Right atrium auricular region (tissue), 2 donors: Measurements from ENCODE around the gene CACNA2D4. TPM values are rescaled to one million over a fixed set of nuclear protein-coding genes. Genes with fewer than 3 reads are reported as not detected.

Experiments
- DNase-seq: peaks from one replicate; pipeline ENCODE4 v3.0.0-alpha.2; 2019; ENCODE audit warnings: low spot score
- H3K27ac ChIP-seq, 2 donors: fragments of 200-600 bp; sonication (generic); 1 replicate in 1 of 2; 2 replicates in 1 of 2; pipeline ENCODE4 v1.5.1; 2016 to 2019
- H3K27me3 ChIP-seq, 2 donors: fragments of 200-600 bp; sonication (generic); one replicate each; pipeline versions ENCODE4 v1.5.1 to v1.6.0; 2017 to 2019
- H3K36me3 ChIP-seq: fragments of 200-600 bp; sonication (generic); one replicate; pipeline ENCODE4 v1.5.1; 2016
- H3K4me1 ChIP-seq, 2 donors: fragments of 200-600 bp; sonication (generic); one replicate each; pipeline versions ENCODE4 v1.5.1 to v1.6.0; 2017 to 2019
- H3K4me3 ChIP-seq, 2 donors: fragments of 200-600 bp; sonication (generic); 1 replicate in 1 of 2; 2 replicates in 1 of 2; pipeline ENCODE4 v1.5.1; 2017 to 2019; ENCODE audit warnings: mild to moderate bottlenecking in 1 of 2, moderate library complexity in 1 of 2
- H3K9me3 ChIP-seq, 2 donors: fragments of 200-600 bp; sonication (generic); one replicate each; pipeline ENCODE4 v1.5.1; 2019
- CTCF ChIP-seq, 2 donors: fragments of 200-600 bp; sonication (generic); IDR thresholded peaks; one replicate each; pipeline ENCODE4 v1.5.1; 2019; ENCODE audit warnings: antibody characterized with exemption in 2 of 2
- total RNA-seq, 2 donors: library from RNA; depleted of rRNA; stranded (reverse); fragments of >200 nt; gene quantifications; one replicate each; pipeline ENCODE4 v1.1.0, GENCODE V29; 2016

Gene CACNA2D4
- total RNA-seq, 2 donors from 2014 or later = 1.6 to 4.1 TPM

- TF ChIP-seq CTCF (IDR thresholded peaks at IDR 0.05) = no peak
Observed at GRCh38 chr12:1880876-1881275, 37.6 kb downstream of the CACNA2D4 start.

DNA sequence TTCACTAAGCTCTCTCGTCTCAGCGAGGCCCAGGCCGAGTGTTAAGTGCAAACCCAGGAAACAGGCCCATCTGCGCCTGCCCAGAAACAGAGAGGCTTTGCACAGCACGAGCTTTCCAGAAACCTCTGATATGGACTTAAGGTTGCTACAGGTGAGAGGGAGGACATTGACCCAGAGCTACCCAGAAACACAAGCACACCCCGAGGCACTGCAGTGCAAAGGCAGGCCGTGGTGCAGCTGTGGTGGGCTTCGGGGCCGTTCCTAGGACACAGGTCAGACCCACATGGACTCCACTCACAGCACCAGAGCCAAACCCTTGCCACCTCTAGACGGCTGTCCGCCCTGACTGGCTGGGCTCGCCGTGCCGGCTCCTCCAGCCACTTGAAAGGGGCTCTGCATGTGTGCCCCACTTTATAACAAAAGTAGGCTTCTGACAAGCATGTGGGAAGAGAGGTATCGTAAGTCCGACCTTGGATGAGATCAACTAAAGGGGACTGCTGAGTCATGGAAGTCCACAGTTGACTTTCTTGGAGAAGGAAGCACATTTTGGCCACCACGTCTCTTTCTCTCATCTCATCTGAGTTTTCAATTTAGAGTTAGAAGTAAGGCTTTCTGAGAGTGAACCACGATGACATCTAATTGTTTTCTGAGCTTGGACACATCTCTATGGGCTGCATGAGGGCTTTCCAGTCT is 38.2 kb downstream of the CACNA2D4 start:
- Histone ChIP-seq H3K4me3 (no peak overlapping the region), H3K27me3 (no peaks in the 10 kb centered on the region), H3K9me3 (no peaks in the 10 kb centered on the region), H3K36me3 (no peaks in the 10 kb centered on the region), H3K4me1 (no peaks in the 10 kb centered on the region), H3K27ac (no peak overlapping the region)
- no peak for TF ChIP-seq CTCF (IDR thresholded peaks at IDR 0.05)
- peak; percentile 30 for DNase-seq

More at GRCh38 chr12:1880876-1881275, 37.6 kb downstream of the CACNA2D4 start:
- no peaks in the 10 kb centered on the region for H3K27me3 ChIP-seq
- H3K4me1 ChIP-seq = no peaks in the 10 kb centered on the region
- H3K9me3 ChIP-seq = no peaks in the 10 kb centered on the region
- no peaks in the 10 kb centered on the region for H3K36me3 ChIP-seq
- peak; percentile 50 for DNase-seq
- no peak overlapping the region for H3K27ac ChIP-seq
- H3K4me3 ChIP-seq = no peak overlapping the region

DNA sequence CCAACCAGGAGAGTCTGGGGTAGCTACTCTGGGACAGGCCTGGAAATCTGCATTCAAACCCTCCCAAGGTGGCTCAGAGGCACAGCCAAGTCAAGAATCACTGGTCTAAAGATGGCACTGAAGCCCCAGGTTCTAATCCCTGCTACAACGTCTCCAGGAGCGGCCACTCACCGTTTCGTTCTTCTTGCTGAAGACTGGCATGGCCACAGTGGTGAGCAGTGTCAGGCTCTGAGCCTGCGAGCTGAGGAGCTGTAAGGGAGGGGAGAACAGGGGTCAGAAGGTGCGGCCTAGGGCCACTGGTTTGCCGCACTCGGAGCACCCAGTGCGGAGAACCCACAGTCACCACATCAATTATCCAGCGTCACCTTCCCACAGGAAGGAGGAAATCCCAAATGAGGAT is 38.8 kb downstream of the CACNA2D4 start:
- Histone ChIP-seq H3K27ac (no peak overlapping the region), H3K36me3 (no peaks in the 10 kb centered on the region), H3K27me3 (no peaks in the 10 kb centered on the region)

DNA sequence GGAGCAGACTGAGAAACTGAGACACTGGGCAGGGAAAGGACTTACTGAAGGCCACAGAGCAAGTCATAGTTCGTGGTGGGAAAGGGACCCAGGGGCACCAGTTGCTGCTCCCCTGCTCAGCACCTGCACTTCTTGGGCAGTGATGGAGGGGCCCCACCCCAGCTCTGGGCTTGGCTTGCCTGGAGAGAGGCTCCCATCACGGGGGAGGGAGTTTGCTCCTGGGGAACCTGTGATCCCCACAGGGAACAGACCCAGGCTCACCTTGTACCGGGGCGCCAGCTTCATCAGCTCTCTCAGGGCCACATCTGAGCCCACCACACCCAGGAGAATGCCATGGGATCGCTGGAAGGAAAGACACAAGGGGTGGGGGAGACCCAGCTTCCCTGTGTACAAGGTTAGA is 39.8 kb downstream of the CACNA2D4 start:
- Histone ChIP-seq H3K9me3 (no peaks in the 10 kb centered on the region), H3K4me3 (no peak overlapping the region), H3K27me3 (no peaks in the 10 kb centered on the region), H3K4me1 (no peaks in the 10 kb centered on the region), H3K36me3 (no peaks in the 10 kb centered on the region), H3K27ac (no peak overlapping the region)
- DNase-seq = peak; percentile 28
- no peak for TF ChIP-seq CTCF (IDR thresholded peaks at IDR 0.05)

More for the DNA sequence above, 38.8 kb downstream of the CACNA2D4 start:
- Histone ChIP-seq H3K9me3 (no peaks in the 10 kb centered on the region), H3K4me3 (no peak overlapping the region), H3K4me1 (no peaks in the 10 kb centered on the region)
- no peak for TF ChIP-seq CTCF (IDR thresholded peaks at IDR 0.05)
- DNase-seq = peak; percentile 23

- Histone ChIP-seq H3K9me3 (no peaks in the 10 kb centered on the region), H3K36me3 (no peaks in the 10 kb centered on the region), H3K4me3 (no peak overlapping the region), H3K27me3 (no peaks in the 10 kb centered on the region), H3K4me1 (no peaks in the 10 kb centered on the region), H3K27ac (no peak overlapping the region)
- no peak for TF ChIP-seq CTCF (IDR thresholded peaks at IDR 0.05)
- DNase-seq = peak; percentile 23
Observed at GRCh38 chr12:1878214-1878613, 40.2 kb downstream of the CACNA2D4 start.
